C1 segment of cervical spinal cord (tissue), 14 donors: Measurements from ENCODE around the gene B3GNT2.
"Not testable (repeated sequence)": the region's sequence is repeated elsewhere in the genome, so short reads cannot be mapped to it uniquely, and the experiment has no call there.

Experiments used
- DNase-seq, 14 donors: peaks; one replicate each; lab custom pipeline; 2025; lab: John Stamatoyannopoulos, UW

B3GNT2 gene, protein sequence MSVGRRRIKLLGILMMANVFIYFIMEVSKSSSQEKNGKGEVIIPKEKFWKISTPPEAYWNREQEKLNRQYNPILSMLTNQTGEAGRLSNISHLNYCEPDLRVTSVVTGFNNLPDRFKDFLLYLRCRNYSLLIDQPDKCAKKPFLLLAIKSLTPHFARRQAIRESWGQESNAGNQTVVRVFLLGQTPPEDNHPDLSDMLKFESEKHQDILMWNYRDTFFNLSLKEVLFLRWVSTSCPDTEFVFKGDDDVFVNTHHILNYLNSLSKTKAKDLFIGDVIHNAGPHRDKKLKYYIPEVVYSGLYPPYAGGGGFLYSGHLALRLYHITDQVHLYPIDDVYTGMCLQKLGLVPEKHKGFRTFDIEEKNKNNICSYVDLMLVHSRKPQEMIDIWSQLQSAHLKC

DNA sequence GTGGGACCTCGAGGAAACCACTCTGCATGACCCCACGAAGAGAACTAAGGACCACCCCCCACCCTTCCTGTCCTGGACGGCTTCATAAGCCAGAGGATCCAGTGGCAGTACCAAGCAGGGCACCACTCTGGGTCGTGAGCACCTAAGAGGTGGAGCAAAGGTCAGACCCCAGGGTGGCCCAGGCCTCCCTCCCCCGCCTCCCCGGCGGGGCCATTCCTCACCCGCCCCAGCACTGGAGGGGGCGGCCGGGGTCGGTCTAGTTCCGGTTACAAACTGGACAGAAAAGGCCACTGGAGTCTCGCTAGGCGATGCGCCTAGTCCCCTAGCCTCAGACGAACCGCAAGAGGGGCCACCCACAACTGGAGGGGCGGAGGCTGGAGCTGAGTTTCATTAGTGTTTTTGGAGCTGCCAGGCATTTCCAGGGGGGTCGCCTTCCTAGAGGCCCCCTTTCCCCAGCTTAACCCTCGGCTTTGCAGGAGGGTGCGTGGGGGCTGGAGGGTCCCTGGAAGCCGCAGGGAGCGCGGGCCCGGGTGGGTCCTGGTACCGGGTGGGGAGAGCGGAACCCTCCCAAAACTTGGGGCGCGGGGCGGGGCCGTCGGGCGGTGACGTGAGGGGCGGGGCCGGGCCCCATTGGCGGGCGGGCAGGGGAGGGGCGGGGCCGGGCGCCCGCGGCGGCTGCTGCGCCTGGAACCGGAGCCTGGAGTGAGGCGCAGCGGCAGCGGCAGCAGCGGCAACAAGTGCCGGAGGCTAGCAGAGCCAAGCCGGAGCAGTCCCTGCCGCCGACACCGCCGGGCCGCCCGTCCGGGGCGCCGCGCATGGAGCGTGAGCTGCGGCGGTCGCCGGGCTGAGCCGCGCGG lies at the start of gene B3GNT2:
TSS of gene B3GNT2 (plus strand) at position 695 of the 857 bp plus-strand sequence. CDS start 26,106 bp downstream, outside the sequence.
- peak in 13 of 14 donors; percentile 17 to 87 (median 78) for DNase-seq

DNA sequence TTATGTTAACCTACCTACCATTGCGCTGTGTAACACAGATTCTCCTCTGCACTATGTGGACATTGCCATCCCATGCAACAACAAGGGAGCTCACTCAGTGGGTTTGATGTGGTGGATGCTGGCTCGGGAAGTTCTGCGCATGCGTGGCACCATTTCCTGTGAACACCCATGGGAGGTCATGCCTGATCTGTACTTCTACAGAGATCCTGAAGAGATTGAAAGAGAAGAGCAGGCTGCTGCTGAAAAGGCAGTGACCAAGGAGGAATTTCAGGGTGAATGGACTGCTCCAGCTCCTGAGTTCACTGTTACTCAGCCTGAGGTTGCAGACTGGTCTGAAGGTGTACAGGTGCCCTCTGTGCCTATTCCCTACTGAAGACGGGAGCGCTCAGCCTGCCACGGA lies 49.1 kb upstream of the B3GNT2 start:
- not testable (repeated sequence) for DNase-seq

DNA sequence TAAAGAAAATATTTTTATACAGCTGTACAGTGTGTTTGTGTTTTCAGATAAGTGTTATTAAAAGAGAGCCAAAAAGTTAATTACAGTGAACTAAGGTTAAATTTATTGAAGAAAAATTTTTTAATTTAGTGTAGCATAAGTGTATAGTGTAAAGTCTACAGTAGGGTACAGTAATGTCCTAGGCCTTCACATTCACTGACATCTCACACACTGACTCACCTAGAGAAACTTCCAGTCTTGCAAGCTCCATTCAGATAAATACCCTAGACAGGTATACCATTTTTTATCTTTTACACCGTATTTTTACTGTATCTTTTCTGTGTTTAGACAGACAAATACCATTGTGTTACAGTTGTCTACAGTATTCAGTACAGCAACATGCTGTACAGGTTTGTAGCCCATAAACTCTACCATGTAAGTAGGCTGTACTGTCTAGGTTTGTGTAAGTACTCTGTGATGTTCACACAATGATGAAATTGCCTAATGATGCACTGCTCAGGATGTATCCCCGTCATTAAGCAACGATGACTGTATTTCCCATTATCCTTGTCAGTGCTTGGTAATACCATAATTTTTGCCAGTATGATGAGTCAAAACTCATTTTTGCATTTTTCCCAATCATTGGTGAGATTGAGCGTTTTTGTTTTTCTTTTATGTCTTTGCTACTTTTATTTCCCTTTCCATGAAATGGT lies 48.2 kb upstream of the B3GNT2 start:
- no peak for DNase-seq

DNA sequence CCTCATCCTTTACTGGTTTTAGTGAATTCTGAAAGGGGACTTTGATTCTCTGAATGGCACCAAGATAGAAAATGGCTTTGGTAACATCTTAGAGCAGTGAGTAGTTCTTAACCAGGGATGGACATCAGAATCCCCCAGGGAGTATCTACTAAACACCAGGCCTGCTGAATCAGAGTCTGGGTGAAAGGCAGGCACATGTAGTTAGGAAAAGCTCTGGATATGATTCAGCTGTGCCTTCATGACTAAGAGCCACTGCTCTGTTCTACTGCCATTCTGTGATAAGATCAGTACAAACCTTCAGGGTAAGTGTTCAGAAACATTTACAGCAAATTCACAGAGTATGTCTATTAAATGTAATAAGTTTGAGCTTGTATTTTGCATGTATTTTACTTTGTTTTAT lies 46.2 kb upstream of the B3GNT2 start:
- no peak for DNase-seq

DNA sequence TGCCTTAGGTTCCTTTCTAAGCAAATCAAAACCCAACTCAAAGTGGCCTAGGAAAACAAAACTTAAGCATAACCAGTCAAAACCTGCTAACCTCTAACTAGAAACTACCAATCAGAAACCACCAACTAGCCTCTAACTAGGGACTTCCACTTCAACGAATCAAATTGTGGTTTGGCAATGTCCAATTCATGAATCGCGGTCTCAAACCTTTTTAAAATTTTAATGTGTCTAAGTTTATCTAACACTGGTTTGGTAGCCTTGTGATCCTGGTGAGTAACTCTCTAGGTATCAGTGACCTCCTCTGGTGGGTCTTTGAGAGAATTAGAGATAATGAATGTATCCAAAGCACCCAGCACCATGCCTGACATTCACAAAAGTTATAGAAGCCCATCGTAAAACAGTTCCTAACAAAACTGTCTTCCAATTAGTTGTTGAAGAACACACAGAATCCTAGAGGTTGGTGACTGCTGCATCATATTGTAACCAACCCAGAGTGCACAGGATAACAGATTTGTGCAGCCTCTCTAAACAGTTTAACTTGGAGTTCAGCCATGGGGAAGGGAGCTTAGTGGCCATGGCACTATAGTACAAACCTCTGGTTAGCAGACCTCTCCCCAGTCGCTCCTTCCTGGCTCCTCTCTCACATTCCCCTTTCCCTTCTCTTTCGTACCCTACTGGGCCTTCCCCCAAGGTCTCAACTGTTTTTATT lies 45.2 kb upstream of the B3GNT2 start:
- peak in 2 of 14 donors; percentile 3 to 24 for DNase-seq

DNA sequence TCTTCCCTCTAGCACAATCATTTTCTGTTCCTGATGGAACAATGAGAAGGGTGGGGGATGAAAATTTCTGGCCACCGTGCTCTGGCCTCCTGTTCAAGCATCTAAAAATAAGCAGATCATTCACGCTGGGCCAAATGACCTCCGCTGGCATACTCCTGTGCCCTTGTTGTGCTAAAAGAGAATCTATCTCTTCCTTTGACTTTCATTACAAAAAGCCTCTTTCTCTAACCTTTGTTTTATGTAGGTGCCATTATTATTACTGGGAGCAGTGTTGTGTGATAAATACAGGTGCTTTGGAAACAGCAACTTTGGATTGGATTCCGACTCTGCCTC lies 44.6 kb upstream of the B3GNT2 start:
- DNase-seq = peak in 2 of 14 donors; percentile 5 to 24

DNA sequence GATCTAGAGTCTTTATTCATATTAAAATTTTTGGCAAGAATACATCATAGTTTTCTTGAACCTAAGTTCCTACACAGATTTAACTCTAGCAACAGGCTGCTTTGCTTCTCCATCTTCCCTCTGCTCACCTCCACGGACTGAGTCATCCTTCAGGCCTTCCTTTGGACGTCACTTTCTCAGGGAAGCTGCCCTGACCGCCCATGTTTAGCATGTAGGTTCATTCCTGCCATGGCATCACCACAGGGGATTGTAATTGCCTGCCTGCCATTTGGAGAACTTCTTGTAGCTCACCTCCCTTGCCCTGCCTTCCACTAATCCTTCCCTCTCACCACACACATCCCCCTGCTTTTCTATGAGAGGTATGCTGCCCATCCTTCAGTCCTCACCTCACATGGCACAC lies 43.9 kb upstream of the B3GNT2 start:
- no peak for DNase-seq

DNA sequence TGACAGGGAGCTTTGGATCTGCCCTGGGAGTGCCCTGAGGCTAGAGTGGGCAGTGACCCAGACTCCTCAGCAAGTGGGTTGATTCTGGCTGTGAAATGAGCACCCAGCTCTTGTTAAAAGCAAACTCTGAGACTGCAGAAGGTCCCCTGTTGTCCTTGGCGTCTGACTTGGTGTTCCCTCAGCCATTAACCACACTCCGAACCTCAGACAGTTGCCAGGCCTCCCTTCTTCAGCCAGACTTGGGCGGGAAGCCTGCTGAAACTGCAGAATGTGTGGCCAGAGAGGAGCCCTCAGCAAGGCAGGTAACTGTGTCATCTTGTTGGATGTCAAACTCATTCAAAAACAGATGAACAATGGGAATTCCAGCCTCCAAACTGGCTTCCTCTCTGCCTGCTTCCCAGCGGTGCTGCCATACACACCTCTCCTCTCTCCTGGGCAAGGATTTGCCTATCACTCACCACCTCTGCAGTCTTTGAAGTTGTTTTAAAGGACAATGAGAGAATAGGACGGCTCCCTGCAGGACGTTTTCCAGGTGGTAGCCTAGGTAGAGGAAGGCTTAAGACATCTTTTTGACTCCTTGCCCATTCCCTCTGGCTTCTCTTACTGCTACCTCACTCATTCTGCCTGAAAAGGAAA lies 38.9 kb upstream of the B3GNT2 start:
- DNase-seq = peak in 2 of 14 donors; percentile 1 to 4

DNA sequence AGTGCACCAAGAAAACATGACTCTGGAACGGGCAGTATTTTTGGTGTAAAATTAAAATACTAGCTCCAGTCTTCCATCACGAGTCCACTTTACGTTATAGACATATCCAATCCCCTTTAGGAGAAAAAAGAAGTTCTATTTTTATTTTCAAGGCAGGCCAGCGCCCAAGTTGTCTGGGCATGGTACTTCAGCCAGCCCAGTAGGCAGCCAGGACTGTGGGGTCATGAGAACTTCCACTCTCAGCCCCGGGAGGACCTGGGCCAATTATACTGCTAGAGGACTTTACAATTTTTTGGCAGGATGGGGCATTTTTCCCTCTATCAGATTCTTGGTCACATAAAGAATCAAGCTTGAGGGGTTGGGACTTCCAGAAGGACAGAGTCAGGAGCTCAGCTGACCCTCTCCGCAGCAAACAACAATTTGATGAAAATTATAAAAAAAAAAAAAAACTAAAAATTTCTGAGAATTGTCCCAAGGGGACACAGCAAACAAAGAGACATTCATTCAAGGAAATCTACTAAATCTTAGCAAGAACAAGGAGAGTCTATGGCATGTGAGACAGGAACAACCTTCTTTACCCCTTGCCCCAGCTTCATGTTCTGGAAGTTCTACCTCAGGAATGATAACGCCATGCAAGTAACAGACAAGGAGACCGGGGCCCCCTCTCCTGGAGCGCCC lies 37.3 kb upstream of the B3GNT2 start:
- DNase-seq = peak in 1 of 14 donors; percentile 1

DNA sequence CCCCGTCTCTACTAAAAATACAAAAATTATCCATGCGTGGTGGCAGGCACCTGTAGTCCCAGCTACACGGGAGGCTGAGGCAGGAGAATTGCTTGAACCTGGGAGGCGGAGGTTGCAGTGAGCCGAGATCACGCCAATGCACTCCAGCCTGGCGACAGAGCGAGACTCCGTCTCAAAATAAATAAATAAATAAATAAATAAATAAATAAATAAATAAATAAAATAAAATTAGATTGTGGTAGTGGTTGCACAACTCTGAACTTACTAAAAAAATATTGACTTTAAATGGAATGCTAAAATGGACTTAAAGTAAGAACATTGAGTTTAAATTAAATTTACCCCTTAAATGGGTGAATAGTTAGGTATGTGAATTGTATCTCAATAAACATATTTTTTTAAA lies 35.2 kb upstream of the B3GNT2 start:
- not testable (repeated sequence) for DNase-seq

DNA sequence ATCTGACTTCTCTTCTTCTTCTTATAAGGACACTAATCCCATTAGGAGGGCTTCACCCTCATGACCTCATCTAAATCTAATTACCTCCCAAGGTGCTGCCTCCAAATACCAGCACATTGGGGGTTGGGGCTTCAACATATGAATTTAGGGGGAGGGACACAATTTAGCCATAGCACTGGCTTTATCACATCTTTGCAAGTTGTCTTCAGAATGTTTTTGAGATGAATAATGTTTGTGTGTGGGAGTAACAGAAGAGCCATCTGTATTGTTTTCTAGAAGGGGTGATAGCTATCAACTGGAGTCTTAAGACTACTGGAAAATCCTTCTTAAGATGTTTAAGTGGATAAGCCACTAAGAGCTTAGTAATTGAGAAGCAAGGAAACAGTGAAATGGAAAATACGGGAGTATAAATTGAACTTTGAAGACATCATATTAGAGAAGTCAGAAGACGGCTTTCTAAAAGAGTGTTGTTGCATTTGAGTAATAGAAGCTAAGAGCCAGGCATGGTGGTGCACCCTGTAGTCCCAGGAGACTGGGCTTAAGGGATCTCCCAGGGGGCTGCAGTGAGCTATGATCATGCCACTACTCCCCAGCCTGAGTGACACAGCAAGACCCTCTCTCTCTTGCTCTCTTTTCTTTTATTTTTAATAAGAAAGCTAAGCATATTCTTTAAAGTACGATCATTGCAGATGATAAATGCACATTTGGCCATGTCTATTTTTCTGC lies 32.6 kb upstream of the B3GNT2 start:
- DNase-seq = no peak

DNA sequence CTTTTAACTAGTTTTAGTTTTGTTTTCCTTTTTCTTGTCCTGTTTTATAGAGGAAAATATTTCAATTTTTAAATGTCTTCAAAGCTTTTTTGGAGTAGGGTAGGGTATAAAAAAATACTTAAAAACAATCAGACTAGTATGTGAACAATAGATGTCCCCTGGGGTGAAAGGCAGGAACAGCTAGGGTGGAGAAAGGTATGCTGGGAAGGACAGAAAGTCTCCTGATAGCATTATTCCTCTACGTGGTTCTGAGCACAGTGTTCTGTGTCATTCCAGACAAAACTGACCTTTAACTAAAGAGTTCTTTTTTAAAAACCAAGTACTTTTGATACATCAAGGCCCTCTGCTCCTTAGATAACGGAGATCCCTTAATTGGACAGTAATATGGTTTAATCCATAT lies 32.1 kb upstream of the B3GNT2 start:
- DNase-seq = no peak

DNA sequence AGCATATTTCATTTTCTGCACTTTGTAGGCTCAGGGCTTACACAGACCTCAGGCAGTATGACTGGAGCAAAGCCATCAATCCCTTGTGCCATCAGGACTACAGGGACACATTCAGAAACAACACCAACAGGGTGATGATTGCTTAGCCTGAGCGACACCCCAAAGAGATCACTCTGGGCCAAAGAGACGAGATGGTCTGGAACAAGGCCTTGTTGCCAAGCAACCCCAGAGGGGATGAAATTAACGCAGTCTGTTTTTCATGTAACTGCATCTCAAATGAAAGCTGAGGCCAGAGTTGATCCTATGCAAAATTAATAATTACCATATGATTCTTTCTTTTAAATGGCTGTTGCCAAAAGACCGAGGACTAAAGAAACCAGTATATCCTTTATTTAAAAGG lies 20.2 kb upstream of the B3GNT2 start:
- no peak for DNase-seq

DNA sequence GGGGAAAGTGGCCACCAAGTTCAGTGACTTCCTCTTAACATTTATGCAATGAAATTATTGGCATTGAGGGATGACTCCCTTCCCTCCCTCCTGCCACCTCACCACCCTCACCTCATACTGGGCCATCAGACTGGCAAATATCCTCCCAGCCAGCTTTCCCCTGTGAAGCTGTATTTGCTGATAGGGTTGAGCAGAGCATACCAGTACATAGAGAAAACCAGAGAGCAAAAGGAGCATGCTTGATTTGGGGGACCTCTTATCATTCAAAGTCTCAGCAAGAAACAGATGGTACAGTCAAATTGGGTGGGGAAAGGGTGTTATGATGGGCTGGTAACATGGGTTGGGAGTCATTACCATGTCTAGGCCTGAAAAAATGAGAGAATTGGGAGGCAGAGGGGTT lies 19.1 kb upstream of the B3GNT2 start:
- no peak for DNase-seq

DNA sequence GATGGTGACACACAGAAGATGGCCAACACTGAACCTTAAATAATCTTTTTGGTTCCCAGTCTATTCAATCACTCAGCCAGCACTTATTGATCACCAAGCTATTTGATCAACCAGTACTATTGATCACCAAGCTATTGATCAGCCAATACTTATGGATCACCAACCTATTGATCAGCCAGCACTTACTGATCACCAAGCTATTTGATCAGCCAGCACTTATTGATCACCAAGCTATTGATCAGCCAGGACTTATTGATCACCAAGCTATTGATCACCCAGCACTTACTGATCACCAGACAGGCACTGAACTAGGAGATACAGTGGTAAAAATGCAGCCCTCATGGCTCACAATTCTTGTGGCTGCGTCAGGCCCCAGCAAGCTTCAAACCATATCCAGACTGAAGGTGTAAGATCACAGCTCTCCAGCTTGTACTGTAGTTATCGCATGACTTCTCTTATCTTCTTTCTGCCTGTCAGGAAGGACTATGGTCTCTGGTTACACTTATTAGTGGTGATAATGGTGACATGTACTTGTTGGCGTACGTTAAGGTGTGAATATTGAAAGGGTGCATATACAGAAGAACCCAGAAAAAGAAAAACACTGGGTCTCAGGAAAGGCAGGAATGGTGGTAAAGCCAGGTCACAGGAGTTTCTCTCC lies 18.4 kb upstream of the B3GNT2 start:
- DNase-seq = no peak

DNA sequence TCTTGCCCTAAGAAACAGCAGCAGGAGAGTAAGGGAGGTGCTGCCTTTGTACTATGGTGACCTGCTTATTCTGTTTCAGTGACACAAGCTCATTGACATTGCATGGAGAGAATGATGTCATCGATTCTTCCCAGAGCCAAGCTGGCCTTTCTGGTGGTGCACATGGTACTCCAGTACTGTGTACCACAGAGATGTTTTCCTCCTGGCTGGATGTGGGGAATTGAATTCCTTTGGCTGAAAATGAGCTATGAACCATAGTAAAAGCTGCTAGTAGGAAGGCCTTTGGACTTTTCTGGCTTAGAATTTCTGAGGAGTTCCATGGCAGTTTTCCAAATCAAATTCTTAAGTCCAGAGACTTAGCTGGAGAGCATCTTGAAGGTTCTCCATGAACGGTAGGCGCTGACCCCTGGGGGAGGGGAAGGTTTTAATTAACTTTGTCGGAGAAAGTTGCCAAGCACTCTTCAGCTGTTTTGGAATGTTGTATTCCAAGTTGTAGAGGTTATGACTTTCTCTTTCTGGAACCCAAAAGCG lies 17.1 kb upstream of the B3GNT2 start:
- peak in 2 of 14 donors; percentile 24 to 50 for DNase-seq

DNA sequence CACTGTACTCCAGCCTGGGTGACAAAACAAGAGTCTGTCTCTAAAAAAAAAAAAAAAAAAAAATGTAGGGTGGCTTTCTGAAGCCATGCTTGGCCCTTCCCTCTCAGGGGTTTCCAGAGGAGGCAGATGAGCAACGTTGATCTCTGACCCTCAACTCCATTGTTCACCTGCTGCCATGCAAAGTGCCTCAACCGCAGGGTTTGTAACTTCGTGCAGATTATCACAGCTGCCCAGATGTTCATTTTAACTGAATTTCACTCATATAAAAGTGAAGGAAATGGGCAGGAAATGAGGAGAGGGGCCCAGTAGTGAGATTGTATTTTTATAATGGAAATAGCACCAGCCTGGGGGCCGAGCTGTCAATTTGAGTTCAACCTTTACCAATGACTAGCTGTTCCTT lies 14.9 kb upstream of the B3GNT2 start:
- no peak for DNase-seq

DNA sequence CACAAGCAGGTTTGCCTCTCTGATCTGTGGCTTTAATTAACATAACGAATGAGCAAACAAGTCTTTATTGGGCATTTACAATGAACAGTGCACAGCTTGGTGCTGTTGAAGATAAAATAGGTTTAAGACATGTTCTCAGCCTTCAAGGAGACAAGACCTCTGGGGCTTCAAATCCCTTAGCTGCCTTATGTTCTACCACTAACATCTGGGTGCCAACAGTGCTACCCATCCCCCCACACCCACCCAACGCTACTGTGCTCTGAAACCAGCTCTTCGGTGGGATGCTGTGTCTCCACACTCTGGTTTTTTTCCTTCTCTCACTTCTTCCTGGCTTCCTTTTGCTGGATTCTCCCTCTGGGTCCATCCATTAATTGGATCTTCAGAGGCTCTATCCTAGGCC lies 14.1 kb upstream of the B3GNT2 start:
- no peak for DNase-seq
